Measurements from ENCODE around the gene NDUFAF5.

The NDUFAF5 gene

GRCh38 chr20:13778827-13779226, 6.0 kb upstream of the NDUFAF5 start:
- H3K4me1 ChIP-seq (ENCODE audit: control insufficient read depth, insufficient read depth, low read length), result no peaks in the 10 kb centered on the region
- no peaks in the 10 kb centered on the region for H3K27me3 ChIP-seq (ENCODE audit: control insufficient read depth in 1 of 2, insufficient read depth in 2 of 2, low read length in 2 of 2)
- no peak overlapping the region for H3K4me3 ChIP-seq (ENCODE audit: low read length in 2 of 2)
- H3K9me3 ChIP-seq (ENCODE audit: control insufficient read depth in 2 of 2, low read length in 2 of 2), result no peaks in the 10 kb centered on the region
- H3K9ac ChIP-seq (ENCODE audit: low read length in 2 of 2), result no peak overlapping the region
- H3K36me3 ChIP-seq (ENCODE audit: control insufficient read depth in 2 of 2, insufficient read depth in 2 of 2, low read length in 2 of 2), result peaks cover 22 to 39% of the 10 kb centered on the region in 2 donors
- no peak overlapping the region for H3K27ac ChIP-seq (ENCODE audit: low read length)

- H3K4me3 ChIP-seq (ENCODE audit: low read length in 2 of 2), result peak overlapping the region in 1 of 2 donors; percentile 97
- H3K4me1 ChIP-seq (ENCODE audit: control insufficient read depth, insufficient read depth, low read length), result peaks cover 20% of the 10 kb centered on the region
- no peak overlapping the region for H3K27ac ChIP-seq (ENCODE audit: low read length)
- H3K9ac ChIP-seq (ENCODE audit: low read length in 2 of 2), result no peak overlapping the region
- peaks cover 12 to 14% of the 10 kb centered on the region in 2 donors for H3K36me3 ChIP-seq (ENCODE audit: control insufficient read depth in 2 of 2, insufficient read depth in 2 of 2, low read length in 2 of 2)
- no peaks in the 10 kb centered on the region for H3K27me3 ChIP-seq (ENCODE audit: control insufficient read depth in 1 of 2, insufficient read depth in 2 of 2, low read length in 2 of 2)
- H3K9me3 ChIP-seq (ENCODE audit: control insufficient read depth in 2 of 2, low read length in 2 of 2), result no peaks in the 10 kb centered on the region
Observed at GRCh38 chr20:13783528-13783927, 1.3 kb upstream of the NDUFAF5 start.

GRCh38 chr20:13784271-13784892, 446 bp upstream of the NDUFAF5 start:
- Histone ChIP-seq H3K27ac (ENCODE audit: low read length) (peak overlapping the region; percentile 84), H3K36me3 (ENCODE audit: control insufficient read depth in 2 of 2, insufficient read depth in 2 of 2, low read length in 2 of 2) (peaks cover 12 to 15% of the 10 kb centered on the region in 2 donors), H3K4me3 (ENCODE audit: low read length in 2 of 2) (peak overlapping the region; percentile 69 to 97), H3K9me3 (ENCODE audit: control insufficient read depth in 2 of 2, low read length in 2 of 2) (no peaks in the 10 kb centered on the region), H3K4me1 (ENCODE audit: control insufficient read depth, insufficient read depth, low read length) (peaks cover 20% of the 10 kb centered on the region), H3K9ac (ENCODE audit: low read length in 2 of 2) (peak overlapping the region; percentile 62 to 86), H3K27me3 (ENCODE audit: control insufficient read depth in 1 of 2, insufficient read depth in 2 of 2, low read length in 2 of 2) (no peaks in the 10 kb centered on the region)

- Histone ChIP-seq H3K4me1 (ENCODE audit: control insufficient read depth, insufficient read depth, low read length) (peaks cover 21% of the 10 kb centered on the region), H3K9me3 (ENCODE audit: control insufficient read depth in 2 of 2, low read length in 2 of 2) (no peaks in the 10 kb centered on the region), H3K27me3 (ENCODE audit: control insufficient read depth in 1 of 2, insufficient read depth in 2 of 2, low read length in 2 of 2) (no peaks in the 10 kb centered on the region), H3K27ac (ENCODE audit: low read length) (no peak overlapping the region), H3K36me3 (ENCODE audit: control insufficient read depth in 2 of 2, insufficient read depth in 2 of 2, low read length in 2 of 2) (peaks cover 7 to 15% of the 10 kb centered on the region in 2 donors), H3K4me3 (ENCODE audit: low read length in 2 of 2) (peak overlapping the region; percentile 69 to 97), H3K9ac (ENCODE audit: low read length in 2 of 2) (peak overlapping the region; percentile 57 to 93)
Observed at GRCh38 chr20:13786143-13786828, 1.5 kb downstream of the NDUFAF5 start.

- peaks cover 30% of the 10 kb centered on the region for H3K4me1 ChIP-seq (ENCODE audit: control insufficient read depth, insufficient read depth, low read length)
- H3K36me3 ChIP-seq (ENCODE audit: control insufficient read depth in 2 of 2, insufficient read depth in 2 of 2, low read length in 2 of 2), result peaks cover 7 to 15% of the 10 kb centered on the region in 2 donors
- H3K4me3 ChIP-seq (ENCODE audit: low read length in 2 of 2), result no peak overlapping the region
- no peaks in the 10 kb centered on the region for H3K27me3 ChIP-seq (ENCODE audit: control insufficient read depth in 1 of 2, insufficient read depth in 2 of 2, low read length in 2 of 2)
- no peaks in the 10 kb centered on the region for H3K9me3 ChIP-seq (ENCODE audit: control insufficient read depth in 2 of 2, low read length in 2 of 2)
- H3K27ac ChIP-seq (ENCODE audit: low read length), result no peak overlapping the region
- no peak overlapping the region for H3K9ac ChIP-seq (ENCODE audit: low read length in 2 of 2)
Observed at GRCh38 chr20:13788167-13788834, 3.5 kb downstream of the NDUFAF5 start.

- peaks cover 23% of the 10 kb centered on the region for H3K4me1 ChIP-seq (ENCODE audit: control insufficient read depth, insufficient read depth, low read length)
- no peak overlapping the region for H3K4me3 ChIP-seq (ENCODE audit: low read length in 2 of 2)
- no peaks in the 10 kb centered on the region for H3K9me3 ChIP-seq (ENCODE audit: control insufficient read depth in 2 of 2, low read length in 2 of 2)
- H3K27ac ChIP-seq (ENCODE audit: low read length), result no peak overlapping the region
- H3K36me3 ChIP-seq (ENCODE audit: control insufficient read depth in 2 of 2, insufficient read depth in 2 of 2, low read length in 2 of 2), result peaks cover 19 to 35% of the 10 kb centered on the region in 2 donors
- no peak overlapping the region for H3K9ac ChIP-seq (ENCODE audit: low read length in 2 of 2)
- no peaks in the 10 kb centered on the region for H3K27me3 ChIP-seq (ENCODE audit: control insufficient read depth in 1 of 2, insufficient read depth in 2 of 2, low read length in 2 of 2)
Observed at GRCh38 chr20:13790708-13791107, 5.9 kb downstream of the NDUFAF5 start.

- Histone ChIP-seq H3K36me3 (ENCODE audit: control insufficient read depth in 2 of 2, insufficient read depth in 2 of 2, low read length in 2 of 2) (peaks cover 27 to 42% of the 10 kb centered on the region in 2 donors), H3K27ac (ENCODE audit: low read length) (peak overlapping the region; percentile 49), H3K9me3 (ENCODE audit: control insufficient read depth in 2 of 2, low read length in 2 of 2) (no peaks in the 10 kb centered on the region)
Observed at GRCh38 chr20:13791540-13792459, 7.0 kb downstream of the NDUFAF5 start.

GRCh38 chr20:13793001-13793400, 8.2 kb downstream of the NDUFAF5 start:
- Histone ChIP-seq H3K36me3 (ENCODE audit: control insufficient read depth in 2 of 2, insufficient read depth in 2 of 2, low read length in 2 of 2) (peaks cover 31 to 42% of the 10 kb centered on the region in 2 donors), H3K9ac (ENCODE audit: low read length in 2 of 2) (no peak overlapping the region), H3K4me3 (ENCODE audit: low read length in 2 of 2) (no peak overlapping the region), H3K27me3 (ENCODE audit: control insufficient read depth in 1 of 2, insufficient read depth in 2 of 2, low read length in 2 of 2) (no peaks in the 10 kb centered on the region), H3K4me1 (ENCODE audit: control insufficient read depth, insufficient read depth, low read length) (peaks cover 13% of the 10 kb centered on the region), H3K9me3 (ENCODE audit: control insufficient read depth in 2 of 2, low read length in 2 of 2) (no peaks in the 10 kb centered on the region), H3K27ac (ENCODE audit: low read length) (no peak overlapping the region)

More at GRCh38 chr20:13791540-13792459, 7.0 kb downstream of the NDUFAF5 start:
- Histone ChIP-seq H3K27me3 (ENCODE audit: control insufficient read depth in 1 of 2, insufficient read depth in 2 of 2, low read length in 2 of 2) (no peaks in the 10 kb centered on the region), H3K9ac (ENCODE audit: low read length in 2 of 2) (peak overlapping the region in 1 of 2 donors; percentile 13), H3K4me3 (ENCODE audit: low read length in 2 of 2) (no peak overlapping the region), H3K4me1 (ENCODE audit: control insufficient read depth, insufficient read depth, low read length) (peaks cover 13% of the 10 kb centered on the region)

- no peaks in the 10 kb centered on the region for H3K27me3 ChIP-seq (ENCODE audit: control insufficient read depth in 1 of 2, insufficient read depth in 2 of 2, low read length in 2 of 2)
- no peak overlapping the region for H3K27ac ChIP-seq (ENCODE audit: low read length)
- no peaks in the 10 kb centered on the region for H3K9me3 ChIP-seq (ENCODE audit: control insufficient read depth in 2 of 2, low read length in 2 of 2)
- no peak overlapping the region for H3K4me3 ChIP-seq (ENCODE audit: low read length in 2 of 2)
- H3K36me3 ChIP-seq (ENCODE audit: control insufficient read depth in 2 of 2, insufficient read depth in 2 of 2, low read length in 2 of 2), result peaks cover 35 to 47% of the 10 kb centered on the region in 2 donors
- no peak overlapping the region for H3K9ac ChIP-seq (ENCODE audit: low read length in 2 of 2)
- H3K4me1 ChIP-seq (ENCODE audit: control insufficient read depth, insufficient read depth, low read length), result peaks cover 11% of the 10 kb centered on the region
Observed at GRCh38 chr20:13794667-13795066, 9.8 kb downstream of the NDUFAF5 start.

- H3K9ac ChIP-seq (ENCODE audit: low read length in 2 of 2), result no peak overlapping the region
- no peaks in the 10 kb centered on the region for H3K9me3 ChIP-seq (ENCODE audit: control insufficient read depth in 2 of 2, low read length in 2 of 2)
- no peak overlapping the region for H3K4me3 ChIP-seq (ENCODE audit: low read length in 2 of 2)
- H3K4me1 ChIP-seq (ENCODE audit: control insufficient read depth, insufficient read depth, low read length), result peaks cover 8% of the 10 kb centered on the region
- H3K27ac ChIP-seq (ENCODE audit: low read length), result no peak overlapping the region
- H3K27me3 ChIP-seq (ENCODE audit: control insufficient read depth in 1 of 2, insufficient read depth in 2 of 2, low read length in 2 of 2), result no peaks in the 10 kb centered on the region
- H3K36me3 ChIP-seq (ENCODE audit: control insufficient read depth in 2 of 2, insufficient read depth in 2 of 2, low read length in 2 of 2), result peaks cover 42 to 46% of the 10 kb centered on the region in 2 donors
Observed at GRCh38 chr20:13799040-13799439, 14.2 kb downstream of the NDUFAF5 start.

Measured in stomach smooth muscle (tissue), 2 donors.